Epithelial cell of esophagus (primary cell): Measurements from ENCODE around the gene S1PR5.
"Not testable (repeated sequence)": the region's sequence is repeated elsewhere in the genome, so short reads cannot be mapped to it uniquely, and the experiment has no call there.

Experiments used
- DNase-seq: peaks from one replicate; pipeline ENCODE4 v3.0.0; 2010; ENCODE audit warnings: low read depth
- H3K4me3 ChIP-seq: 2 replicates; pipeline ENCODE4 v1.5.1; 2011; ENCODE audit warnings: mild to moderate bottlenecking, low read length, control low read depth
- TF ChIP-seq, protein P1 (sequence below): IDR thresholded peaks from 2 replicates; pipeline ENCODE4 v1.5.1; 2011; ENCODE audit warnings: low read depth, mild to moderate bottlenecking, low read length, control low read depth, inconsistent platforms; ENCODE audit not compliant: insufficient read depth; ENCODE audit errors: missing control alignments

The S1PR5 gene

DNA sequence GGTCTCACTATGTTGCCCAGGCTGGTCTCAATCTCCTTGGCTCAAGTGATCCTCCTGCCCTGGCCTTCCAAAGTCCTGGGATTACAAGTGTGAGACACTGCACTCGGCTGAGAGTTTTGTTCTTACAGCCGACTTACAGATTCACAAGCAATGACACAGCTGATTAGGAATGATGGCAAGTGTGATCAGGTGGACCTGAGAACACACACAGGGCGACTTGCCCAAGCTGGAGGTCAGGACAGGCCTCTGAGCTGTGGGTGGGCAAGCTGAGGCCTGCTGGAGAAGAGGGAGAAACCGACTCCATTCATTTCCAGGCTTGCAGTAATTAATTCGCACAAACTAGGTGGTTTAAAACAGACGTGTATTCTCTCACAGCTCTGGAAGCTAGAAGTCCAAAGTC is 18.4 kb upstream of the S1PR5 start:
- no peak overlapping the region for H3K4me3 ChIP-seq
- TF ChIP-seq, protein P1, sequence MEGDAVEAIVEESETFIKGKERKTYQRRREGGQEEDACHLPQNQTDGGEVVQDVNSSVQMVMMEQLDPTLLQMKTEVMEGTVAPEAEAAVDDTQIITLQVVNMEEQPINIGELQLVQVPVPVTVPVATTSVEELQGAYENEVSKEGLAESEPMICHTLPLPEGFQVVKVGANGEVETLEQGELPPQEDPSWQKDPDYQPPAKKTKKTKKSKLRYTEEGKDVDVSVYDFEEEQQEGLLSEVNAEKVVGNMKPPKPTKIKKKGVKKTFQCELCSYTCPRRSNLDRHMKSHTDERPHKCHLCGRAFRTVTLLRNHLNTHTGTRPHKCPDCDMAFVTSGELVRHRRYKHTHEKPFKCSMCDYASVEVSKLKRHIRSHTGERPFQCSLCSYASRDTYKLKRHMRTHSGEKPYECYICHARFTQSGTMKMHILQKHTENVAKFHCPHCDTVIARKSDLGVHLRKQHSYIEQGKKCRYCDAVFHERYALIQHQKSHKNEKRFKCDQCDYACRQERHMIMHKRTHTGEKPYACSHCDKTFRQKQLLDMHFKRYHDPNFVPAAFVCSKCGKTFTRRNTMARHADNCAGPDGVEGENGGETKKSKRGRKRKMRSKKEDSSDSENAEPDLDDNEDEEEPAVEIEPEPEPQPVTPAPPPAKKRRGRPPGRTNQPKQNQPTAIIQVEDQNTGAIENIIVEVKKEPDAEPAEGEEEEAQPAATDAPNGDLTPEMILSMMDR = no peak
- peak; percentile 98 for DNase-seq

DNA sequence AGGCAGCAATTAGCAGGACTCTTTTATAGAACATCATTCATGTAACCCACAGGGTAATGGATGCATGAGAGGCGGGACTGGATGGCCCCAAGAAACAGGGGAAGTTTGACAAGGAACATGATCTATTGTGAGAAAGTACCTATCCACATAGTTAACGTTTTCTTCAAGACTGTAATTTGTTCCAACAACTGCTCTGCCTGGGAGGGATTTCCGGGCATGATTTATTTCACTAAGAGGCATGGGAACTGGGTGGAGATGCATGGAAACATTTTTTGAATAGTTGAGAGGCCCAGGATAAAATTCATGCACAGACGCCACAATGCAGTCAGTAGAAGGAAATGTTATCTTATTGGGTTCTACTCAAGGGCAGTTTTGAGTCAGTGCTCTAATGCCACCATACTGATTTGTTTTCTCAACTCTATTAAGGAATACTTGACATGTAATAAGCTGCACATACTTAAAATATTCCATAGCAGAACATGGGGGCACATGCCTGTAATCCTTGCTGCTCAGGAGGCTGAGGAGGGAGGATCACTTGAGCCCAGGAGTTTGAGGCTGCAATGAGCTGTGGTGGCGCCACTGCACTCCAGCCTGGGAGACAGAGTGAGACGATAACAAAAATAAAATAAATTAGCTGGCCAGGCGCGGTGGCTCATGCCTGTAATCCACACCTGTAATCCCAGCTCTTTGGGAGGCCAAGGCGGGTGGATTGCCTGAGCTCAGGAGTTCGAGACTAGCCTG is 16.6 kb upstream of the S1PR5 start:
- no peak overlapping the region for H3K4me3 ChIP-seq
- peak; percentile 94 for DNase-seq
- TF ChIP-seq, protein P1 = no peak

DNA sequence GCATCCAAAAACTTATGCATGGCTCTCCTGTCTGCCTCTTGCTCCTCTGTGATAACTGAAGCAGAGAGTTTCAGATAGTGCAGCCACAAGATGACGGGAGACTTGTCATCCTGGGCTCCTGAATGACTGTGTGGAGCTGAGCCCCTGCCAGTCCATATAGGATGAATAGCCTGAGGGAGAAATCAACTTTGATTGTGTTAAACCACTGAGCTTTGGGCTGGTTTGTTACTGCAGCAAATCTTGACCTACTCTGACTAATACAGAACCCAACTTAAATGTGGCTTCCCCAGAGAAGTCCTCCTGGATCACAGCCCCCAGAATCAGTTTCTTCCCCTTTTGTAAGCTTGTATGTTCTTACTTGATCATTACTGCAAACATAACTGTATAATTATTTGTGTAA is 15.2 kb upstream of the S1PR5 start:
- TF ChIP-seq, protein P1 = no peak
- DNase-seq = no peak

DNA sequence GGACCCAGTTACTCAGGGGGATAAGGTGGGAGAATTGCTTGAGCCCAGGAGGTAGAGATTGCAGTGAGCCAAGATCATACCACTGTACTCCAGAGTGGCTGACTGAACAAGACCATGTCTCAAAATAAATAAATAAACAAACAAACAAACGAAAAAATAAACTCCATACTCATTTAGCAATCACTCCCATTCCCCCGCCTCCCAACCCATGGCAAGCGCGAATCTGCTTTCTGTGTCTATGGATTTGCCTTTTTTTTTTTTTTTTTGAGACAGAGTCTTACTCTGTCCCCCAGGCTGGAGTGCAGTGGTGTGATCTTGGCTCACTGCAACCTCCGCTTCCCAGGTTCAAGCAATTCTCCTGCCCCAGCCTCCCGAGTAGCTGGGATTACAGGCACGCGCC is 9.6 kb upstream of the S1PR5 start:
- H3K4me3 ChIP-seq, DNase-seq: not testable (repeated sequence)

More for the DNA sequence above, 15.2 kb upstream of the S1PR5 start:
- no peak overlapping the region for H3K4me3 ChIP-seq

DNA sequence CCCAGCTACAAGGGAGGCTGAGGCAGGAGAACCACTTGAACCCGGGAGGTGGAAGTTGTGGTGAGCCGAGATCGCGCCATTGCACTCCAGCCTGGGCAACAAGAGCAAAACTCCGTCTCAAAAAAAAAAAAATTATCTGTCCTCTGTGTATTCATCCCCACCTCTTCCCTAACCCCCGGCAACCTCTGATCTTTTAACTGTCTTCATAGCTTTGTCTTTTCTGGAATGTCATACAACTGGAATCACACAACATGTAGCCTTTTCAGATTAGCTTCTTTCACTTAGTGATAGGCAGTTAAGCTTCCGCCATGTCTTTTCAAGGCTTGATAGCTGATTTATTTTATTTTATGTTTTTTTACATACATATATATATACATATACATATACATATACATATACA is 8.4 kb upstream of the S1PR5 start:
- TF ChIP-seq, protein P1 = no peak
- DNase-seq = no peak
- H3K4me3 ChIP-seq = no peak overlapping the region

DNA sequence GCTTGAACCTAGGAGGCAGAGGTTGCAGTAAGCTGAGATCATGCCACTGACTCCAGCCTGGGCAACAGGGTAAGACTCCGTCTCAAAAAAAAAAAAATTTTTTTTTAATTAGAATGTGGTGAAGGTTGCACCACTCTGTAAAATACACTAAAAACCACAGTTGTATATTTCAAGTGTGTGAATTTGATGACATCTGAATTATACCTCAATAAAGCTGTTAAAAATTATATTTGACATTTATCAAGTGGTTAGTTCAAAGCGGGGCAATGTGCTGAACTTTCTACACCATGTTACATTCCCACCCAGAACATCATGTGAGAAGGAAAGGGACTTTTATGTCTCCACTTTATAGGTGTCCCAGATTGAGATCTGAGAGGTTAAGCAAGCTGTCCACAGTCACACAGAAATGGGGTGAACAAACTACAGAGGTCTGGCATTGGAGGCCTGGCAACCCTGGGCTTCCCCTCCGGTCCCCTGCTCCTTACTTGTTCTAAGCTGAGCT is 5.9 kb upstream of the S1PR5 start:
- TF ChIP-seq, protein P1 = no peak
- H3K4me3 ChIP-seq = no peak overlapping the region
- DNase-seq = no peak

DNA sequence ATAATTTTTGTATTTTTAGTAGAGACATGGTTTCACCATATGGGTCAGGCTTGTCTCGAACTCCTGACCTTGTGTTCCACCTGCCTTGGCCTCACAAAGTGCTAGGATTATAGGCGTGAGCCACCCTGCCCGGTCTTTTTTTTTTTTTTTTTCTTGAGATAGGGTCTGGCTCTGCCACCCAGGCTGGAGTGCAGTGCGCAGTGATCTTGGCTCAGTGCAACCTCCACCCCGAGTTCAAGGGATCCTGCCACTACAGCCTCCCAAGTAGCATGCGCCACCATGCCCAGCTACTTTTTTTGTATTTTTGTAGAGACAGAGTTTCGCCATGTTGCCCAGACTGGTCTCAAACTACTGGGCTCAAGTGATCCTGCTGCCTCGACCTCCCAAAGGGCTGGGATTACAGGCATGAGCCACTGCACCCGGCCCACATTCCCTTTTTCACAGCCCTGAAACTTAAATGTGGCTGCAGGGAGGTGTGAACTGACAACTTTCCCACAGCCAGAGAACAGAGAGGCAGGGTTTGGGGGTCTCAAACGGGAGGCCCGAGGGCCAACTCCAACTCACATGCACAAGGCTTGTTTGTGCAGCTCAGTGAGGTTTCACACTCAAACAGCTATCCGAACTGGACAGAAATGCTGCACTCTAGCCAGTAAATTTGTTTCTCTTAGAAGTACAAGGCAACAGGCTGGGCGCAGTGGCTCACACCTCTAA is 4.4 kb upstream of the S1PR5 start:
- H3K4me3 ChIP-seq = no peak overlapping the region
- no peak for DNase-seq
- TF ChIP-seq, protein P1 = no peak
